Activated CD4-positive, alpha-beta memory T cell treated with anti-CD3 and anti-CD28 coated beads for 36 hours (primary cell): ENCODE results near the gene ZC3HAV1. TPM values are rescaled to one million over a fixed set of nuclear protein-coding genes. Genes with fewer than 3 reads are reported as not detected.
"Not testable (repeated sequence)": the region's sequence is repeated elsewhere in the genome, so short reads cannot be mapped to it uniquely, and the experiment has no call there.

Experiments
- CTCF ChIA-PET: fragments of 350-600 bp; sonication (Branson Sonifier 250); formaldehyde crosslinking; loops from one replicate; lab custom pipeline; 2021; ENCODE audit warnings: antibody characterized with exemption, inconsistent platforms; lab: Charles Lee
- POLR2A ChIA-PET: fragments of 350-600 bp; sonication (Branson Sonifier 250); formaldehyde crosslinking; loops from one replicate; lab custom pipeline; 2021; ENCODE audit warnings: antibody characterized with exemption; lab: Charles Lee
- DNase-seq: peaks from one replicate; pipeline ENCODE4 v3.0.0-alpha.2; 2020
- H3K27ac Mint-ChIP-seq: one replicate; pipeline ENCODE4 v1.8.0; 2021; ENCODE audit warnings: mixed read lengths
- H3K27me3 Mint-ChIP-seq: one replicate; pipeline ENCODE4 v1.8.0; 2021; ENCODE audit warnings: mixed read lengths
- H3K36me3 Mint-ChIP-seq: one replicate; pipeline ENCODE4 v1.8.0; 2021; ENCODE audit warnings: mixed read lengths
- H3K4me1 Mint-ChIP-seq: one replicate; pipeline ENCODE4 v1.8.0; 2021; ENCODE audit warnings: low read depth, mixed read lengths
- H3K4me3 Mint-ChIP-seq: one replicate; pipeline ENCODE4 v1.8.0; 2021; ENCODE audit warnings: mild to moderate bottlenecking, mixed read lengths
- H3K9me3 Mint-ChIP-seq: one replicate; pipeline ENCODE4 v1.8.0; 2021; ENCODE audit warnings: mixed read lengths
- intact Hi-C: fragments of 100-400 bp; cut with micrococcal nuclease; formaldehyde crosslinking; loops from one replicate; pipeline ENCODE4 v1.15.1; 2023
- total RNA-seq, 2 experiments: library from RNA; stranded (reverse); gene quantifications; one replicate each; pipeline ENCODE4 v1.2.3, GENCODE V29; 2021

The ZC3HAV1 gene
- total RNA-seq, 2 experiments from 2014 or later = 99.3 to 99.6 TPM

GRCh38 chr7:139112316-139112715 is 2.8 kb upstream of the ZC3HAV1 start:
- DNase-seq = peak; percentile 28
- Mint-ChIP-seq H3K9me3 (no peaks in the 10 kb centered on the region), H3K4me1 (peaks cover 35% of the 10 kb centered on the region), H3K36me3 (peaks cover 19% of the 10 kb centered on the region), H3K4me3 (peak overlapping the region; percentile 56), H3K27ac (peak overlapping the region; percentile 98), H3K27me3 (no peaks in the 10 kb centered on the region)
- intact Hi-C loops = loop anchor here (1.0 kb wide), 1 partner anchor 218 kb away; no protein-coding TSS in a partner anchor
- POLR2A ChIA-PET = interaction anchor here (0.7 to 0.8 kb wide), 2 partner anchors 11 to 17 kb away, joined by 3 read pairs; no protein-coding TSS in a partner anchor
- CTCF ChIA-PET = interaction anchor here (1.5 kb wide), 1 partner anchor 38 kb away, joined by 7 read pairs; no protein-coding TSS in a partner anchor

GRCh38 chr7:139111811-139112301 is 2.3 kb upstream of the ZC3HAV1 start:
- no peak for DNase-seq
- Mint-ChIP-seq H3K4me1 (peaks cover 33% of the 10 kb centered on the region), H3K36me3 (peaks cover 24% of the 10 kb centered on the region), H3K4me3 (peak overlapping the region; percentile 56), H3K27ac (peak overlapping the region; percentile 98), H3K9me3 (no peaks in the 10 kb centered on the region), H3K27me3 (no peaks in the 10 kb centered on the region)
- ChIA-PET POLR2A (interaction anchor here (0.7 kb wide), 1 partner anchor 11 kb away, joined by 3 read pairs; no protein-coding TSS in a partner anchor), CTCF (interaction anchor here (1.5 kb wide), 1 partner anchor 37 kb away, joined by 7 read pairs; no protein-coding TSS in a partner anchor)
- intact Hi-C loops = loop anchor here (1.0 kb wide), 2 partner anchors 21 to 218 kb away; a partner anchor contains a TSS

GRCh38 chr7:139111147-139111546 is 1.6 kb upstream of the ZC3HAV1 start:
- DNase-seq = no peak
- peak overlapping the region; percentile 56 for H3K4me3 Mint-ChIP-seq
- intact Hi-C loops = loop anchor here (1.0 kb wide), 1 partner anchor 22 kb away; a partner anchor contains a TSS
- POLR2A ChIA-PET = no interaction called here
- CTCF ChIA-PET = no interaction called here
- peak overlapping the region; percentile 98 for H3K27ac Mint-ChIP-seq
- no peaks in the 10 kb centered on the region for H3K9me3 Mint-ChIP-seq
- H3K4me1 Mint-ChIP-seq = peaks cover 33% of the 10 kb centered on the region
- H3K27me3 Mint-ChIP-seq = no peaks in the 10 kb centered on the region
- H3K36me3 Mint-ChIP-seq = peaks cover 27% of the 10 kb centered on the region

- CTCF ChIA-PET = no interaction called here
- intact Hi-C loops = loop anchor here (1.0 to 10.0 kb wide), 8 partner anchors 8 to 645 kb away; partner anchors contain the start of genes TRIM24 and UBN2
- no peak for DNase-seq
- peak overlapping the region; percentile 98 for H3K27ac Mint-ChIP-seq
- POLR2A ChIA-PET = interaction anchor here (0.9 to 1.5 kb wide), 2 partner anchors 15 to 18 kb away, joined by 3 to 10 read pairs; no protein-coding TSS in a partner anchor
- no peaks in the 10 kb centered on the region for H3K9me3 Mint-ChIP-seq
- H3K27me3 Mint-ChIP-seq = no peaks in the 10 kb centered on the region
- H3K4me3 Mint-ChIP-seq = peak overlapping the region; percentile 98
- peaks cover 35% of the 10 kb centered on the region for H3K36me3 Mint-ChIP-seq
- H3K4me1 Mint-ChIP-seq = peaks cover 28% of the 10 kb centered on the region
Measured at GRCh38 chr7:139109983-139110411, 477 bp upstream of the ZC3HAV1 start.

GRCh38 chr7:139108266-139109187 is 993 bp downstream of the ZC3HAV1 start:
- POLR2A ChIA-PET = interaction anchor here (1.0 to 2.8 kb wide), 2 partner anchors 10 to 14 kb away, joined by 3 to 23 read pairs; no protein-coding TSS in a partner anchor
- Mint-ChIP-seq H3K27me3 (no peaks in the 10 kb centered on the region), H3K9me3 (no peaks in the 10 kb centered on the region), H3K4me1 (peaks cover 34% of the 10 kb centered on the region), H3K4me3 (peak overlapping the region; percentile 98), H3K27ac (peak overlapping the region; percentile 98), H3K36me3 (peaks cover 48% of the 10 kb centered on the region)
- no peak for DNase-seq
- intact Hi-C loops = loop anchor here (1.0 to 10.0 kb wide), 8 partner anchors 8 to 644 kb away; partner anchors contain the start of genes TRIM24 and UBN2
- CTCF ChIA-PET = no interaction called here

- H3K4me1 Mint-ChIP-seq = peaks cover 32% of the 10 kb centered on the region
- POLR2A ChIA-PET = interaction anchor here (0.7 to 2.8 kb wide), 3 partner anchors 10 to 15 kb away, joined by 3 to 23 read pairs (median 3); no protein-coding TSS in a partner anchor
- no peak for DNase-seq
- H3K36me3 Mint-ChIP-seq = peaks cover 56% of the 10 kb centered on the region
- H3K27ac Mint-ChIP-seq = peak overlapping the region; percentile 98
- intact Hi-C loops = loop anchor here (5.0 to 10.0 kb wide), 2 partner anchors 355 to 642 kb away; partner anchors contain the start of gene TRIM24
- no peaks in the 10 kb centered on the region for H3K27me3 Mint-ChIP-seq
- H3K9me3 Mint-ChIP-seq = no peaks in the 10 kb centered on the region
- peak overlapping the region; percentile 98 for H3K4me3 Mint-ChIP-seq
- CTCF ChIA-PET = interaction anchor here (1.1 kb wide), 1 partner anchor 13 kb away, joined by 3 read pairs; no protein-coding TSS in a partner anchor
Measured at GRCh38 chr7:139106959-139107358, 2.6 kb downstream of the ZC3HAV1 start.

GRCh38 chr7:139106227-139106626 is 3.3 kb downstream of the ZC3HAV1 start:
- Mint-ChIP-seq H3K27ac (peak overlapping the region; percentile 98), H3K4me1 (peaks cover 28% of the 10 kb centered on the region), H3K36me3 (peaks cover 62% of the 10 kb centered on the region), H3K4me3 (peak overlapping the region; percentile 89)
- intact Hi-C loops = loop anchor here (5.0 to 10.0 kb wide), 2 partner anchors 354 to 641 kb away; partner anchors contain the start of gene TRIM24
- POLR2A ChIA-PET = interaction anchor here (0.7 to 2.8 kb wide), 4 partner anchors 8 to 253 kb away, joined by 3 to 23 read pairs (median 4); partner anchors contain the start of gene LUC7L2
- CTCF ChIA-PET = interaction anchor here (1.1 kb wide), 1 partner anchor 12 kb away, joined by 3 read pairs; no protein-coding TSS in a partner anchor
- not testable (repeated sequence) for H3K27me3 Mint-ChIP-seq, DNase-seq, H3K9me3 Mint-ChIP-seq

DNA sequence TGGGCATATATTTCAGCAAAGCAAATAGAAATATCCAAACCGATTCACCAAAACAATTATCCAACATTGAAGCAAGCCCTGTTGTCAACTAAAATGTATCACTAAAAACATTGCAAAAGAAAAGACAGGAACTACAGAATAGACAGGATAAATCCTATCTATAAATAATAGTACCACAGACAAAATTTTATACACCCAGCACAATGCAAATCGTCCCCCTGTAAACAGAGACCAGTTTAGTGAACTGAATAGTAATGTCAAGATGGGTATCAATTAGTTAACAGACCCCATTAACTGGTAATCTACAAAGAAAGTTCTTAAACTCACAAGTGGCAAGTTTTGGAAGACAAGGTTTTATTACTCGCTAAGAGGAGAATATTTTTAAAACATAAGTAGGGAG is 4.0 kb downstream of the ZC3HAV1 start:
- peaks cover 24% of the 10 kb centered on the region for H3K4me1 Mint-ChIP-seq
- H3K4me3 Mint-ChIP-seq = peak overlapping the region; percentile 86
- peak overlapping the region; percentile 97 for H3K27ac Mint-ChIP-seq
- peaks cover 69% of the 10 kb centered on the region for H3K36me3 Mint-ChIP-seq
- ChIA-PET POLR2A (interaction anchor here (0.8 to 3.4 kb wide), 7 partner anchors 9 to 353 kb away, joined by 3 to 55 read pairs (median 5); no protein-coding TSS in a partner anchor), CTCF (interaction anchor here (0.6 to 2.5 kb wide), 3 partner anchors 11 to 1374 kb away, joined by 3 to 12 read pairs (median 3); a partner anchor contains a TSS)
- intact Hi-C loops = loop anchor here (1.0 to 10.0 kb wide), 4 partner anchors 13 to 641 kb away; partner anchors contain the start of gene TRIM24
- DNase-seq = no peak
- H3K9me3 Mint-ChIP-seq = no peaks in the 10 kb centered on the region
- no peaks in the 10 kb centered on the region for H3K27me3 Mint-ChIP-seq

DNA sequence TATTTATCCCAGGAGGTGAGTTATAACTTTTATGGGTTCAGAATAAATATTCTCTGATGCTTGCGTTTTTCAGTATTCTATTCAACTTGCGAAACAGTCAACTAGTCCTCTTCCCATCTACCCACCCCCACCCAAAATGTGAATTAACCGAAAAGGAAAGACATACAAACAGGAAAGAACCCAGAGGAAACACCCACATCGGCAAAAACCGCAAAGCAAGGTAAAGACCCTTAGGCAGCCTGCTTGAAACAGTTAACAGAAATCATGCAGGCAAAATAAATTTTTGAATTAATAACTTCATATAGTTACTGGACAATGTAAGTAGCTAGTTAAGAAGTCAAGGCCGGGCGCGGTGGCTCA is 5.4 kb downstream of the ZC3HAV1 start:
- Mint-ChIP-seq H3K36me3 (peaks cover 72% of the 10 kb centered on the region), H3K27me3 (no peaks in the 10 kb centered on the region), H3K4me3 (peak overlapping the region; percentile 86), H3K9me3 (no peaks in the 10 kb centered on the region), H3K4me1 (peaks cover 32% of the 10 kb centered on the region), H3K27ac (peak overlapping the region; percentile 97)
- CTCF ChIA-PET = interaction anchor here (0.6 to 2.5 kb wide), 5 partner anchors 10 to 128 kb away, joined by 3 to 12 read pairs (median 4); a partner anchor contains a TSS
- intact Hi-C loops = loop anchor here (1.0 to 10.0 kb wide), 3 partner anchors 9 to 639 kb away; partner anchors contain the start of gene TRIM24
- DNase-seq = peak; percentile 70
- POLR2A ChIA-PET = interaction anchor here (1.2 to 3.4 kb wide), 5 partner anchors 10 to 138 kb away, joined by 3 to 55 read pairs (median 4); no protein-coding TSS in a partner anchor

GRCh38 chr7:139103057-139103815 is 6.3 kb downstream of the ZC3HAV1 start:
- peaks cover 39% of the 10 kb centered on the region for H3K4me1 Mint-ChIP-seq
- no peaks in the 10 kb centered on the region for H3K9me3 Mint-ChIP-seq
- POLR2A ChIA-PET = interaction anchor here (0.9 to 3.4 kb wide), 2 partner anchors 9 to 12 kb away, joined by 3 to 55 read pairs; no protein-coding TSS in a partner anchor
- intact Hi-C loops = loop anchor here (10.0 kb wide), 1 partner anchor 638 kb away; the partner anchor contains the start of gene TRIM24
- DNase-seq = no peak
- H3K27ac Mint-ChIP-seq = peak overlapping the region; percentile 97
- peaks cover 73% of the 10 kb centered on the region for H3K36me3 Mint-ChIP-seq
- H3K27me3 Mint-ChIP-seq = no peaks in the 10 kb centered on the region
- CTCF ChIA-PET = interaction anchor here (0.7 to 2.5 kb wide), 3 partner anchors 9 to 128 kb away, joined by 3 to 12 read pairs (median 4); no protein-coding TSS in a partner anchor
- H3K4me3 Mint-ChIP-seq = peak overlapping the region; percentile 86
